ENCODE measurements around the gene GAS7.
A peak's percentile ranks its signal among the peaks of the same experiment; 100 is the strongest.

GAS7 gene

DNA sequence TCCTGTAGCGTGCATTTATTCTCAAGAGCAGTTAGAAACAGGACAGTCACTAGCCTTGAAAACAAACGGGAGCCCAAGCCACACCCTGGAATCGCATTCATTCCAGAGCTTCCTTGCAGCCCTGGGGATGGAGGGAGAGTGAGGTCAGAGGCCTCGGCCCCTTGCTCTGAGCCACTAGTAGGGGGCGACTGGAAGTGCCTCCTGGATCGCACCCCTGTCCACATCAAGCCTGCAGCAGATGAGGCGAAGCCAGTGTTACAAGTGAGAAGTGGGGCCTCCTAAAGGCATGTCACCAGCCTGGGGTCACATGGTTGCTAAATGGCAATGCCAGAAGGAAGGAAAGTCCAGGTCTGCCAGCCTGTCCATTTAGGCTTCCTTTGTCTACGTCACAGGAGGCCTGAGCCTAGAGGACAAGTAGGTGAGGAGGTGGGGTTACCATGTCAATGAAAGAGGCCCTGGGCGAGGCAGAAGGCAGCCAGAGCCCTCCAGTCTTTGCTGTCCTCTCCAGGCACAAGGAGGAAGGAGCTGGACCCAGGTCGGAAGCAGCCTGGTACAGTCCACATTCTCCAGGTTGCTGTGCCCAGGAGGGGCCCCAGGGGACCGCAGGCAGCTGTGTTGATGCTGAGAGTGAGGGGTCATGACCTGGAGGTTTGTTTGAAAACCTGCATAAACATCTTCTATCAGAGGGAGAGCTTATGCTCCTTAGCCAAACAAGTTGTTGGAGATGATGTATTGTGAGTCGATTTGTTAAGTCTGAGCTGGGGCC lies 290.3 kb downstream of the GAS7 start:
- H3K9ac ChIP-seq (ENCODE audit: low read length) = no peak overlapping the region
- H3K9me3 ChIP-seq (ENCODE audit: control insufficient read depth, low read length) = no peaks in the 10 kb centered on the region
- H3K4me1 ChIP-seq (ENCODE audit: control insufficient read depth, insufficient read depth, low read length) = peaks cover 5% of the 10 kb centered on the region
- no peaks in the 10 kb centered on the region for H3K27me3 ChIP-seq (replicated peaks; ENCODE audit: control insufficient read depth, insufficient read depth, low read length)
- no peak for DNase-seq (ENCODE audit: low read depth)
- no peak overlapping the region for H3K4me3 ChIP-seq (ENCODE audit: low read length)
- H3K36me3 ChIP-seq (ENCODE audit: control insufficient read depth, insufficient read depth, low read length, severe bottlenecking) = no peaks in the 10 kb centered on the region

DNA sequence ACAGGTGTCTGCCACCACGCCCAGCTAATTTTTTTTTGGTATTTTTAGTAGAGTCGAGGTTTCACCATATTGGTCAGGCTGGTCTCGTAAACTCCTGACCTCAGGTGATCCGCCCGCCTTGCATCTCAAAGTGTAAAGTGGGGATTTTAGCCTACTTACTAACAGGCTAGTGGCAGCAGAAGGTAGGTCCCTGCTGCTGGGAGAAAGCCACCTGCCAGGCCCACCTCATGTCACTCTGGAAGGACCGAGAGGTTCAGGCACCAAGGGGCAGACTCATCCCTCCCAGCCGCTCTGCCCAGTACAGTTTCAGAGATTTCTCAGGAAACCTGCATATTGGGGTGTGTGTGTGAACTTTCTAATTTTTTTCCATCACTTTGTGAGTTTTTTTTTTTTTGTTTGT lies 291.3 kb downstream of the GAS7 start:
- Histone ChIP-seq H3K27me3 (replicated peaks; ENCODE audit: control insufficient read depth, insufficient read depth, low read length) (no peaks in the 10 kb centered on the region), H3K4me3 (ENCODE audit: low read length) (no peak overlapping the region), H3K9me3 (ENCODE audit: control insufficient read depth, low read length) (no peaks in the 10 kb centered on the region), H3K9ac (ENCODE audit: low read length) (no peak overlapping the region), H3K4me1 (ENCODE audit: control insufficient read depth, insufficient read depth, low read length) (peaks cover 5% of the 10 kb centered on the region), H3K36me3 (ENCODE audit: control insufficient read depth, insufficient read depth, low read length, severe bottlenecking) (no peaks in the 10 kb centered on the region)
- DNase-seq (ENCODE audit: low read depth) = no peak

DNA sequence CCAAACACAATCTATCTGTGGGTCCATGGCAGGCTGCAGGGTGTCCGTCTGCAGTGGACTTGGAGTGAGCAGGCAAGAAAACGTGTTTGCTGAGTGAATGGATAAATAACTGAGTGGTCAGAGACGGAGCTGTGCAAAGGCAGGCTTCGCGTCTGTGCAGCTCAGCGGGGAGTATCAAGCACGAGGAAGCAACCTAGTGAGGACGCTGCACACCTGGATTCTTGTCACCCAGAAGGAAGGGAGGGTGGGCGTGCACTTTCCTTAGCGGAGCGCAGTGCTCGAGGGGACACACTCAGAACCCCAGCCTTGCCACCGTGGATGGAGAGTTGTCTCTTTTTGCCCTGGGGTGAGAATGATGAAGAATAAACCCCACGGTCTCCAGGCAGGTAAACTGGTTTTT lies 291.8 kb downstream of the GAS7 start:
- Histone ChIP-seq H3K9ac (ENCODE audit: low read length) (no peak overlapping the region), H3K4me3 (ENCODE audit: low read length) (no peak overlapping the region), H3K36me3 (ENCODE audit: control insufficient read depth, insufficient read depth, low read length, severe bottlenecking) (no peaks in the 10 kb centered on the region), H3K27me3 (replicated peaks; ENCODE audit: control insufficient read depth, insufficient read depth, low read length) (no peaks in the 10 kb centered on the region), H3K9me3 (ENCODE audit: control insufficient read depth, low read length) (no peaks in the 10 kb centered on the region), H3K4me1 (ENCODE audit: control insufficient read depth, insufficient read depth, low read length) (peaks cover 6% of the 10 kb centered on the region)
- DNase-seq (ENCODE audit: low read depth) = no peak

DNA sequence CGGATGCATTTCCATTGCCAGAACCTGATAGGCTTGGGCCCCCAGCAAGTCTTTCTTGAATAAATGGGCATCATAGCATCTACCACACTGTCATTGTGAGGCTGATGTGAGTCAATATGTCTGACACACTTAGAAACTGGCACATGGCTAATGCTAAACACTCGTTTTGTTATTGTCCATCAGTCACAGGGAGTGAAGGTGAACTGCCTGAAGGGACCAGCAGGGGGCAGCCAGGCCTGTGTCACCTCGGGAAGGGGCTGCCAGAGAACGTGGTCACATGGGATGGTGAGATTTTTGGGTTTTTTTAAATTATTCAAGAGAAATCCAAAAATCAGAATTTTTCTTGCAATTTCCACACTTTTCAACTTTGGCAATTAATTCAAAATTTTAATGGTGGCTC lies 292.5 kb downstream of the GAS7 start:
- peak; percentile 51 for DNase-seq (ENCODE audit: low read depth)
- Histone ChIP-seq H3K9me3 (ENCODE audit: control insufficient read depth, low read length) (no peaks in the 10 kb centered on the region), H3K4me1 (ENCODE audit: control insufficient read depth, insufficient read depth, low read length) (peaks cover 13% of the 10 kb centered on the region)

DNA sequence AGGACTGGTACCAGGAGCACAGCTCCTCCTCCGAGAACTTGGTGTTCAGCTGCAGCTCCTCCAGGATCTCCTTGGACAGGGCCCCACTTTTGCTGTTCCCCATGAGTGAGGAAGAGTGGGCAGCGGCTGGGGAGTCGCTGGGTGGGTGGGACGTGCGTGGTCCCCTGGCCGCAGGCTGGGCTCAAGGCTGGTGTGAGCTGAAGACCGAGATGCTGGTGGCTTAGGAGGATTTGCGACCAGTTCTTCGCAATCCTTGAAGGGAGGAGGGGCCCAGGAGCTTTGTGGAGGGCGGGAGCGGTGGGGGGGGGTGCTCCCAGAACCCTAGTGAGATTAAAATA lies 293.4 kb downstream of the GAS7 start, which contains the start of gene RCVRN:
Gene RCVRN (minus strand): TSS at position 194 of the 338 bp plus-strand sequence. CDS start 91 bp downstream, at position 103.
- no peak for DNase-seq (ENCODE audit: low read depth)
- no peaks in the 10 kb centered on the region for H3K27me3 ChIP-seq (replicated peaks; ENCODE audit: control insufficient read depth, insufficient read depth, low read length)
- no peaks in the 10 kb centered on the region for H3K9me3 ChIP-seq (ENCODE audit: control insufficient read depth, low read length)
- no peak within 1 kb of the TSS for H3K9ac ChIP-seq (ENCODE audit: low read length)
- peaks cover 21% of the 10 kb centered on the region for H3K4me1 ChIP-seq (ENCODE audit: control insufficient read depth, insufficient read depth, low read length)
- H3K36me3 ChIP-seq (ENCODE audit: control insufficient read depth, insufficient read depth, low read length, severe bottlenecking) = no peaks in the 10 kb centered on the region
- no peak within 1 kb of the TSS for H3K4me3 ChIP-seq (ENCODE audit: low read length)

More for the DNA sequence above, 292.5 kb downstream of the GAS7 start:
- Histone ChIP-seq H3K4me3 (ENCODE audit: low read length) (no peak overlapping the region), H3K27me3 (replicated peaks; ENCODE audit: control insufficient read depth, insufficient read depth, low read length) (no peaks in the 10 kb centered on the region), H3K36me3 (ENCODE audit: control insufficient read depth, insufficient read depth, low read length, severe bottlenecking) (no peaks in the 10 kb centered on the region), H3K9ac (ENCODE audit: low read length) (no peak overlapping the region)

DNA sequence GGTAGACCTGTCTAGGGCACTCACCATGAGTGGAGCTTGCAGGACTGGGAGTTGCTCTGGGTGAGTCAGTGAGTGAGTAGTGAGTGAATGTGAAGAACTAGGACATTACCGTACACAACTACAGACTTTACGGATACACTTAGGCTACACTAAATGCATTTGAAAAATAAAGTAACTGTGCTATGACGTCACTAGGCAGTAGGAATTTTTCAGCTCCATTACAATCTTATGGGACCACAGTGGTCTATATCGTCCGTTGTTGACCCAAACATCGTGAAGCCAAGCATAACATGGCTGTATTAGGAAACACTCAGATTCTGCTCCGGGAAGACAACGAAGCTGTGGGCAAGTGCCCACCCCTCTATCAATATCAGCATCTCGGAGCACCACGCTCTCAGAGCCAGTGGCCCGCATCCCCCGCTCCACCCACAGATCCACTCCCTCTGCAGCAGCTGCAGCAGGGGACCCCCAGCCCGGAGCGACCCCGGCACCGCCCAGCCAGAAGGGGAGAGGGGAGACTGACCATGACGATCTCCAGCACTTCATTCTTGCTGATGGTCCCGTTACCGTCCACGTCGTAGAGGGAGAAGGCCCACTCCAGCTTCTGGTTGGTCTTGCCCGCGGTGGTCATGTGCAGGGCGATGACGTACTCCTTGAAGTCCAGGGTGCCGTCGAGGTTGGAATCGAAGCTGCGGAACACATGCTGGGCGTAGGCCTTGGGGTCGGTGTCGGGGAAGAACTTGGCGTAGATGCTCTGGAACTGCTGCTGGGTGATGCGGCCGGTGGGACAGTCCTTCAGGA lies 293.9 kb downstream of the GAS7 start:
- peaks cover 27% of the 10 kb centered on the region for H3K4me1 ChIP-seq (ENCODE audit: control insufficient read depth, insufficient read depth, low read length)
- H3K9me3 ChIP-seq (ENCODE audit: control insufficient read depth, low read length) = no peaks in the 10 kb centered on the region
- H3K27me3 ChIP-seq (replicated peaks; ENCODE audit: control insufficient read depth, insufficient read depth, low read length) = no peaks in the 10 kb centered on the region
- no peak for DNase-seq (ENCODE audit: low read depth)
- no peak overlapping the region for H3K9ac ChIP-seq (ENCODE audit: low read length)
- H3K36me3 ChIP-seq (ENCODE audit: control insufficient read depth, insufficient read depth, low read length, severe bottlenecking) = no peaks in the 10 kb centered on the region
- no peak overlapping the region for H3K4me3 ChIP-seq (ENCODE audit: low read length)

DNA sequence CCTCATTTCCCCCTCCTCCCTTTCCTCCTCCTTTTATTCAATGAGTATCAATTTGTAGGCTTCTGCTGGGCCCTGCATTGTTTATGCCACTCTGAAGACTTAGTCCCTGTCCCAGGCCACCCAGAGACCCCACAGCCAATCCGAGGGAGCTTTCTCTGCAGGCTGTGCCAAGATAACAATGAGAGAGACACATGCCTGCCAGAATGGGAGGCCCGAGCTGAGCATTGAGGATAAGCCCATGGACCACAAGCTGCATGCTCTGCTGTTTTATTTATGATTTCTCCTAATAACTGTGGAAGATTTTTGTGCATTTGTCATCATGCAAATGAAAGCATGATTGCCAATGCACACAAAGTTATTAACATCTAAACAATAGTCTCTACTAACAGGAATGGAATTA lies 296.3 kb downstream of the GAS7 start:
- Histone ChIP-seq H3K9me3 (ENCODE audit: control insufficient read depth, low read length) (no peaks in the 10 kb centered on the region), H3K9ac (ENCODE audit: low read length) (no peak overlapping the region), H3K4me1 (ENCODE audit: control insufficient read depth, insufficient read depth, low read length) (peaks cover 27% of the 10 kb centered on the region), H3K27me3 (replicated peaks; ENCODE audit: control insufficient read depth, insufficient read depth, low read length) (no peaks in the 10 kb centered on the region), H3K36me3 (ENCODE audit: control insufficient read depth, insufficient read depth, low read length, severe bottlenecking) (no peaks in the 10 kb centered on the region), H3K4me3 (ENCODE audit: low read length) (no peak overlapping the region)
- no peak for DNase-seq (ENCODE audit: low read depth)

DNA sequence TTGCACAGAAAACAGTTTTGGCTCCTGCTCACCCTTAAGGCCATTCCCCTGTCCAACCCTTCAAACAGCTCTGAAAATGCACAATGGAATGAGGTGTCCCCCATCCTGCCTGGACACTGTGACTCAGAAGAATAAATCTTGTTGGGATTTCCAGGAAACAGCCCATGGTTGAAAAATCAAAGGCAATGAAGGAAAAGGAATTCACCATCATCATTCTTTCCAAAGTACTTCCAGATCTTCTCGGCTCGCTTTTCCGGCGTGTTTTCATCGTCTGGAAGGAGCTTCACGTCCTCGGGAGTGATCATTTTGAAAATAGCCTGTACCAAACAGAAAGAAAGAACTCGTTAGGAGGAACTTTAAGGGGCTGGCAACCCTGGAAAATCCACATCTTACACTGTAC lies 297.6 kb downstream of the GAS7 start:
- H3K36me3 ChIP-seq (ENCODE audit: control insufficient read depth, insufficient read depth, low read length, severe bottlenecking) = no peaks in the 10 kb centered on the region
- H3K27me3 ChIP-seq (replicated peaks; ENCODE audit: control insufficient read depth, insufficient read depth, low read length) = no peaks in the 10 kb centered on the region
- peak overlapping the region; percentile 77 for H3K9ac ChIP-seq (ENCODE audit: low read length)
- H3K4me3 ChIP-seq (ENCODE audit: low read length) = peak overlapping the region; percentile 64
- peak; percentile 47 for DNase-seq (ENCODE audit: low read depth)
- no peaks in the 10 kb centered on the region for H3K9me3 ChIP-seq (ENCODE audit: control insufficient read depth, low read length)
- peaks cover 27% of the 10 kb centered on the region for H3K4me1 ChIP-seq (ENCODE audit: control insufficient read depth, insufficient read depth, low read length)

DNA sequence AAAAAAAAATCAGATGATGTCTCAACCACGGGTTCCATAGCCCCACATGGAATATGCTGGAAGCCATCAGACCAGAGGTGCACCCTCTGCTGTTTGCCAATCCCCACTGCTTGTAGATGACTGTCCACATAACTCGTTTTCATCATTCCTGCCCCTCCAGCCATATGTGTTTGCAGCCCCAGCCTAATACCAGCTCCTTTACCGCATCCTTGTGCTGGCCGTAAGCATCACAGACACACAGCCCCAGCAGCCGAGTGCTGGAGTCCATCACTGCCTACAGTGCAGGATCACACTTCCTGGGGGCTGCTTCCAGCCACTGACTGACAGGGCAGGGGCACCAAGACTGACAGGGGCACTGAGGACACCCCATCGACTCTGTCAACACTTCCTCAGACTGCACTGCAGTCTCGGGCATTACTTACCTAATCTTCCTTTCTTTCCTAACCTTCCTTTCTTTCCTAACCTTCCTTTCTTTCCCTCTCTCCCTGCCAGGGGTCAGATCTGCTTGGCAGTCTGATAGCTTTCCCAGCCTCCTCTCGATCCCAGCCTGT lies 298.3 kb downstream of the GAS7 start:
- peaks cover 27% of the 10 kb centered on the region for H3K4me1 ChIP-seq (ENCODE audit: control insufficient read depth, insufficient read depth, low read length)
- H3K27me3 ChIP-seq (replicated peaks; ENCODE audit: control insufficient read depth, insufficient read depth, low read length) = peaks cover 2% of the 10 kb centered on the region
- no peaks in the 10 kb centered on the region for H3K36me3 ChIP-seq (ENCODE audit: control insufficient read depth, insufficient read depth, low read length, severe bottlenecking)
- no peaks in the 10 kb centered on the region for H3K9me3 ChIP-seq (ENCODE audit: control insufficient read depth, low read length)
- peak overlapping the region; percentile 77 for H3K9ac ChIP-seq (ENCODE audit: low read length)
- DNase-seq (ENCODE audit: low read depth) = no peak
- no peak overlapping the region for H3K4me3 ChIP-seq (ENCODE audit: low read length)

DNA sequence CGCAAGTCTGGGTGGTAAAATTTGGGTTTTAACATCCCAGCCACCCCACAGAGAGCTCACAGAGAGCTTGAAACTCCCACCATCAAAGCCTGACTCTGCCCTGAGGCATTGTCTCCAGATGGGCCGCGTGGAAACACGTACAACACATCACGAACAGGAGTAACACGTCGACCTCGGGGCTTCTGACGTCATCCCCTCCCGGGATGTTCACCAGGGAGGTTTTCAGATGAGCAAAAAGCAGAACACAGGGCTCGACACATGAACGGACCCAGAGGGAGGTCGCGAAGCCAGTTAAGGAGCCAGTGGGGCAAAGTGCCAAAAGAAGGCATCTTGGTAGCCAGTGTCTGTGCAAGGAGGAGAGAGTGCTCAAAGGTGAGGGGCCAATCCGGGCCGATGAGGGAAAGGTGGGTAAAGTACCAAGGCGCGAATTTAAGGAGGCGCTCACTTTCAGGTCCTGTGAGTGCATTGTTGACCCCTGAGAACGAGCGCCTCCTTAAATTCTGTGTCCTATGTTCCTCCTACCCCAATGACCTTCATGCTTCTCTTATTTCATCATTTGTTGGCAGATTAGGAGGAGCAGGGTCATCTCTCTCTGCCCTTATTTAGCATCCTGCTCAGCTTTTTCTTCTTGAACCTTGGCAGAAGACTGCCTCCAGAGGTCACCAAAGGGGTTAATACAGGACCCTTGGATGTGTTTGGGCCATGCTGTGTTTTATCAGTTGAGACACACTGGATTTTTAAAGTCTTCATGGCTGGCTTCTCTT lies 298.9 kb downstream of the GAS7 start:
- Histone ChIP-seq H3K4me1 (ENCODE audit: control insufficient read depth, insufficient read depth, low read length) (peaks cover 27% of the 10 kb centered on the region), H3K27me3 (replicated peaks; ENCODE audit: control insufficient read depth, insufficient read depth, low read length) (peaks cover 6% of the 10 kb centered on the region), H3K36me3 (ENCODE audit: control insufficient read depth, insufficient read depth, low read length, severe bottlenecking) (no peaks in the 10 kb centered on the region), H3K9me3 (ENCODE audit: control insufficient read depth, low read length) (no peaks in the 10 kb centered on the region), H3K9ac (ENCODE audit: low read length) (peak overlapping the region; percentile 77), H3K4me3 (ENCODE audit: low read length) (no peak overlapping the region)
- DNase-seq (ENCODE audit: low read depth) = no peak

DNA sequence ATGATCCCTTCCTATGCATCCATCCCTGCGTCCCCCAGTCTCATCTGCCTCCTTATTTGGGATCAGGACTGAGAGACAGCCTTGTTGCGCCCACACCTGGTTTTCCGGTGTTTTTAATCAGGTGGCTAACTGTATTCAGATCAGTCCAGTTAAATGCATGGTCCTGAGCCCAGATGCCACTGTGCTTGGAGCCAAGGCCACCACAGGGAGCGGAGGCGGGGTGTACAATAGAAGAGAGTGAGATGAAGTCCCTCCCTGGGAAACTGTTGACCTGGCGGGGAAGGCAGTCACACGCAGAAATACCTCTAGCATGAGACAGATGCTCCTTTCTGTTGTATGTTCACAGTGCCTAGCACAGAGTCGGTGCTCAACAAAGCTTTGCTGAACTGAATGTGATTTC lies 299.6 kb downstream of the GAS7 start:
- no peak overlapping the region for H3K9ac ChIP-seq (ENCODE audit: low read length)
- peaks cover 6% of the 10 kb centered on the region for H3K27me3 ChIP-seq (replicated peaks; ENCODE audit: control insufficient read depth, insufficient read depth, low read length)
- no peak for DNase-seq (ENCODE audit: low read depth)
- H3K4me3 ChIP-seq (ENCODE audit: low read length) = no peak overlapping the region
- H3K4me1 ChIP-seq (ENCODE audit: control insufficient read depth, insufficient read depth, low read length) = peaks cover 32% of the 10 kb centered on the region
- H3K36me3 ChIP-seq (ENCODE audit: control insufficient read depth, insufficient read depth, low read length, severe bottlenecking) = no peaks in the 10 kb centered on the region
- H3K9me3 ChIP-seq (ENCODE audit: control insufficient read depth, low read length) = no peaks in the 10 kb centered on the region

Data from adipocyte (in vitro differentiated cells).